ENCODE measurements around the gene FBXL2. TPM values are rescaled to one million over a fixed set of nuclear protein-coding genes. Genes with fewer than 3 reads are reported as not detected.

FBXL2 gene
- total RNA-seq, 1 experiment from 2014 or later = 9.8 TPM

GRCh38 chr3:33233884-33234283, 43.4 kb upstream of the FBXL2 start:
- no peak overlapping the region for H3K4me3 Mint-ChIP-seq (ENCODE audit: unreplicated experiment)
- TF ChIP-seq CTCF (IDR thresholded peaks at IDR 0.05; ENCODE audit: unreplicated experiment) = no peak
- no peak overlapping the region for H3K27ac Mint-ChIP-seq (ENCODE audit: low read depth, unreplicated experiment)
- H3K36me3 Mint-ChIP-seq (ENCODE audit: insufficient read depth, unreplicated experiment) = peaks cover 7% of the 10 kb centered on the region
- peaks cover 5% of the 10 kb centered on the region for H3K4me1 Mint-ChIP-seq (ENCODE audit: insufficient read depth, unreplicated experiment)
- ChIA-PET POLR2A (no interaction called here), CTCF (no interaction called here)
- no peak for DNase-seq (ENCODE audit: unreplicated experiment)
- intact Hi-C loops (cut with micrococcal nuclease) = no loop called here
- peaks cover 5% of the 10 kb centered on the region for H3K27me3 Mint-ChIP-seq (ENCODE audit: insufficient read depth, unreplicated experiment)
- BruUV-seq (replicated peaks) = no TSS peak
- H3K9me3 Mint-ChIP-seq (ENCODE audit: unreplicated experiment) = no peaks in the 10 kb centered on the region

DNA sequence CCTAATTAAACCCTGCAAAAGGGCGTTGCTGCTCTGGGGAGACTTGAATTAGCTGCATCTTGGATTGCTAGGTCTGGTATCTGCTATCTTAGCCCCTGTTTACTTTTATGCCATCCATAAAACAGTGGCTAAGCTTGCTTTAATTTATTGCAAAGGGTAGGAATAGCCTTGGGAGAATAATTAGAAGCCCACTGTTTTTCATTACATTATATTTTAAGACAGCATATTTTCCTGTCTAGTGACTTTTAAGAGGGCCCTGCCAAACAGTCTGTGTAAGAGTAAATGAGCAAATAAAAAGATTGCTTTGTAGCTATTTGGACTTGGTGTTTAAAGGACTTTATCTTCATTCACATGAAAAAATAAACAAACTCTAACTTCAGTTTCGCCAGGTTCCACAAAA, 41.2 kb upstream of the FBXL2 start:
- Mint-ChIP-seq H3K4me3 (ENCODE audit: unreplicated experiment) (no peak overlapping the region), H3K27ac (ENCODE audit: low read depth, unreplicated experiment) (no peak overlapping the region), H3K36me3 (ENCODE audit: insufficient read depth, unreplicated experiment) (peaks cover 7% of the 10 kb centered on the region), H3K27me3 (ENCODE audit: insufficient read depth, unreplicated experiment) (peaks cover 27% of the 10 kb centered on the region), H3K4me1 (ENCODE audit: insufficient read depth, unreplicated experiment) (no peaks in the 10 kb centered on the region), H3K9me3 (ENCODE audit: unreplicated experiment) (no peaks in the 10 kb centered on the region)
- intact Hi-C loops (cut with micrococcal nuclease) = no loop called here
- ChIA-PET CTCF (interaction anchor here (0.6 to 0.8 kb wide), 2 partner anchors 32 to 104 kb away, joined by 3 read pairs; no protein-coding TSS in a partner anchor), POLR2A (no interaction called here)
- no peak for TF ChIP-seq CTCF (IDR thresholded peaks at IDR 0.05; ENCODE audit: unreplicated experiment)
- DNase-seq (ENCODE audit: unreplicated experiment) = no peak
- no TSS peak for BruUV-seq (replicated peaks)

- no TSS peak for BruUV-seq (replicated peaks)
- CTCF ChIA-PET = interaction anchor here (0.6 to 1.4 kb wide), 4 partner anchors 16 to 138 kb away, joined by 3 read pairs; no protein-coding TSS in a partner anchor
- POLR2A ChIA-PET = interaction anchor here (0.7 kb wide), 1 partner anchor 169 kb away, joined by 3 read pairs; no protein-coding TSS in a partner anchor
- Mint-ChIP-seq H3K9me3 (ENCODE audit: unreplicated experiment) (no peaks in the 10 kb centered on the region), H3K4me3 (ENCODE audit: unreplicated experiment) (no peak overlapping the region), H3K36me3 (ENCODE audit: insufficient read depth, unreplicated experiment) (peaks cover 7% of the 10 kb centered on the region), H3K27me3 (ENCODE audit: insufficient read depth, unreplicated experiment) (peaks cover 41% of the 10 kb centered on the region), H3K27ac (ENCODE audit: low read depth, unreplicated experiment) (no peak overlapping the region), H3K4me1 (ENCODE audit: insufficient read depth, unreplicated experiment) (no peaks in the 10 kb centered on the region)
- TF ChIP-seq CTCF (IDR thresholded peaks at IDR 0.05; ENCODE audit: unreplicated experiment) = no peak
- intact Hi-C loops (cut with micrococcal nuclease) = no loop called here
- no peak for DNase-seq (ENCODE audit: unreplicated experiment)
Measured at GRCh38 chr3:33237439-33237838, 39.8 kb upstream of the FBXL2 start.

DNA sequence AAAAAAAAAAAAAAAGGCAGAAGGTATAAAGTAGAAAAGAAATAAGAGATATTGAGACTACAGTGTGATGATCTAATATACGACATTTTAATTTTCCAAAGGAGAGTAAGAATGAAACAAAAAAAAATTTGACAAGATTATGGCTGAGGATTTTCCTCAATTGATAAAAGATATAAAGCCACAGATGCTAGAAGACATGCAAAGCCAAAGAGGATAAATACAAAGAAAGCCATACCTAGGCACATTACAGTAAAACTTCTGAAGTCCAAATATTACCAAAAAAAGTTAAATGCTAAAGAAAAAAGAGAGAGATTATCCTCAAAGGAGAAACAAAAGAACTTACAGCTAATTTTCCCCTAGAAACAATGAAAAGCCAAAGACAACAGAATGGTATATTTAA, 38.3 kb upstream of the FBXL2 start:
- H3K4me3 Mint-ChIP-seq (ENCODE audit: unreplicated experiment) = no peak overlapping the region
- BruUV-seq (replicated peaks) = no TSS peak
- peaks cover 44% of the 10 kb centered on the region for H3K27me3 Mint-ChIP-seq (ENCODE audit: insufficient read depth, unreplicated experiment)
- no peak overlapping the region for H3K27ac Mint-ChIP-seq (ENCODE audit: low read depth, unreplicated experiment)
- intact Hi-C loops (cut with micrococcal nuclease) = no loop called here
- ChIA-PET POLR2A (no interaction called here), CTCF (interaction anchor here (0.7 kb wide), 1 partner anchor 35 kb away, joined by 3 read pairs; no protein-coding TSS in a partner anchor)
- H3K36me3 Mint-ChIP-seq (ENCODE audit: insufficient read depth, unreplicated experiment) = peaks cover 7% of the 10 kb centered on the region
- H3K4me1 Mint-ChIP-seq (ENCODE audit: insufficient read depth, unreplicated experiment) = no peaks in the 10 kb centered on the region
- DNase-seq (ENCODE audit: unreplicated experiment) = no peak
- no peaks in the 10 kb centered on the region for H3K9me3 Mint-ChIP-seq (ENCODE audit: unreplicated experiment)
- no peak for TF ChIP-seq CTCF (IDR thresholded peaks at IDR 0.05; ENCODE audit: unreplicated experiment)
